ENCODE data around the gene PAPSS2. TPM values are rescaled to one million over a fixed set of nuclear protein-coding genes. Genes with fewer than 3 reads are reported as not detected.

The PAPSS2 gene
- total and polyA plus RNA-seq, 2 donors (not counting 3 experiments of a cell fraction or from before 2014, with no cell fraction given), result 27.9 to 82.6 TPM

GRCh38 chr10:87685832-87686574 is 26.3 kb downstream of the PAPSS2 start:
- peaks cover under 1% of the 10 kb centered on the region for H3K4me1 ChIP-seq (ENCODE audit: control insufficient read depth, extremely low read depth, insufficient read depth, low read length)
- no peaks in the 10 kb centered on the region for H3K9me1 ChIP-seq (replicated peaks; ENCODE audit: control insufficient read depth, extremely low read depth, insufficient read depth, low read length)
- DNase-seq (ENCODE audit: low read depth, low spot score), result no peak
- intact Hi-C loops (cut with micrococcal nuclease) (no loop called here), dilution Hi-C loops (cut with MboI; ENCODE audit: extremely low pct_ligation_motif_present, low sequenced_read_pairs) (no loop called here)
- no TSS peak for BruUV-seq (replicated peaks)
- no peak overlapping the region for H3K4me3 ChIP-seq (replicated peaks in 1 of 3; ENCODE audit: insufficient read depth in 1 of 3, low read depth in 1 of 3, low read length in 3 of 3)
- no peaks in the 10 kb centered on the region for H3K9me3 ChIP-seq (replicated peaks; ENCODE audit: control insufficient read depth, insufficient read depth, low read length)
- POLR2A ChIA-PET, result no interaction called here
- H3K79me2 ChIP-seq (ENCODE audit: control insufficient read depth, insufficient read depth, low read length), result peaks cover 19% of the 10 kb centered on the region
- H4K20me1 ChIP-seq (replicated peaks; ENCODE audit: control insufficient read depth, extremely low read depth, insufficient read depth, low read length), result peaks cover 3% of the 10 kb centered on the region
- FAIRE-seq, result no peak
- H3K36me3 ChIP-seq (ENCODE audit: control insufficient read depth in 2 of 2, extremely low read depth in 1 of 2, insufficient read depth in 2 of 2, low read length in 2 of 2), result no peaks in the 10 kb centered on the region
- TF ChIP-seq JUN (IDR thresholded peaks at IDR 0.05; ENCODE audit: borderline replicate concordance, insufficient read depth, insufficient read length, low read depth), result no peak
- TF ChIP-seq EZH2 (IDR thresholded peaks at IDR 0.05; ENCODE audit: borderline replicate concordance, low read depth, low read length, severe bottlenecking), result no peak
- TF ChIP-seq MAX (IDR thresholded peaks at IDR 0.05; ENCODE audit: insufficient read depth, insufficient read length), result no peak
- TF ChIP-seq POLR2A (IDR thresholded peaks at IDR 0.05; ENCODE audit: low read depth, low read length), result no peak
- TF ChIP-seq, protein P1, sequence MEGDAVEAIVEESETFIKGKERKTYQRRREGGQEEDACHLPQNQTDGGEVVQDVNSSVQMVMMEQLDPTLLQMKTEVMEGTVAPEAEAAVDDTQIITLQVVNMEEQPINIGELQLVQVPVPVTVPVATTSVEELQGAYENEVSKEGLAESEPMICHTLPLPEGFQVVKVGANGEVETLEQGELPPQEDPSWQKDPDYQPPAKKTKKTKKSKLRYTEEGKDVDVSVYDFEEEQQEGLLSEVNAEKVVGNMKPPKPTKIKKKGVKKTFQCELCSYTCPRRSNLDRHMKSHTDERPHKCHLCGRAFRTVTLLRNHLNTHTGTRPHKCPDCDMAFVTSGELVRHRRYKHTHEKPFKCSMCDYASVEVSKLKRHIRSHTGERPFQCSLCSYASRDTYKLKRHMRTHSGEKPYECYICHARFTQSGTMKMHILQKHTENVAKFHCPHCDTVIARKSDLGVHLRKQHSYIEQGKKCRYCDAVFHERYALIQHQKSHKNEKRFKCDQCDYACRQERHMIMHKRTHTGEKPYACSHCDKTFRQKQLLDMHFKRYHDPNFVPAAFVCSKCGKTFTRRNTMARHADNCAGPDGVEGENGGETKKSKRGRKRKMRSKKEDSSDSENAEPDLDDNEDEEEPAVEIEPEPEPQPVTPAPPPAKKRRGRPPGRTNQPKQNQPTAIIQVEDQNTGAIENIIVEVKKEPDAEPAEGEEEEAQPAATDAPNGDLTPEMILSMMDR (IDR thresholded peaks at IDR 0.05; ENCODE audit: extremely low read depth in 1 of 2, insufficient read depth in 1 of 2, low read depth in 1 of 2, low read length in 2 of 2), result no peak
- no peak for TF ChIP-seq MYC (IDR thresholded peaks at IDR 0.05; ENCODE audit: low read depth, low read length)
- TF ChIP-seq FOS (IDR thresholded peaks at IDR 0.05; ENCODE audit: borderline replicate concordance, insufficient read depth, low read length), result no peak
- TF ChIP-seq POLR2AphosphoS5 (IDR thresholded peaks at IDR 0.05; ENCODE audit: insufficient read depth, low read depth, low read length), result no peak
- no peak overlapping the region for H3K4me2 ChIP-seq (ENCODE audit: insufficient read depth, low read length)
- CTCF ChIA-PET, result interaction anchor here (0.6 to 1.0 kb wide), 2 partner anchors 9 to 353 kb away, joined by 3 read pairs; no protein-coding TSS in a partner anchor
- no peak overlapping the region for H3K27ac ChIP-seq (ENCODE audit: insufficient read depth, low read depth, low read length)
- no peak overlapping the region for H2AFZ ChIP-seq (ENCODE audit: low read depth, low read length)
- no peaks in the 10 kb centered on the region for H3K27me3 ChIP-seq (ENCODE audit: control insufficient read depth in 2 of 2, insufficient read depth in 2 of 2, low read length in 2 of 2)
- no peak overlapping the region for H3K9ac ChIP-seq (replicated peaks; ENCODE audit: extremely low read depth, insufficient read depth, low read length)

Data from endothelial cell of umbilical vein (primary cell).